HG02885 (cell line): ENCODE data around the gene DCAF12L1.

ENCODE experiments used
- ATAC-seq: cut with Tn5 transposase; IDR thresholded peaks from one replicate; pipeline ENCODE4 v1.9.1; 2021; ENCODE audit warnings: mild to moderate bottlenecking; ENCODE audit not compliant: unreplicated experiment, poor library complexity

DCAF12L1 gene

DNA sequence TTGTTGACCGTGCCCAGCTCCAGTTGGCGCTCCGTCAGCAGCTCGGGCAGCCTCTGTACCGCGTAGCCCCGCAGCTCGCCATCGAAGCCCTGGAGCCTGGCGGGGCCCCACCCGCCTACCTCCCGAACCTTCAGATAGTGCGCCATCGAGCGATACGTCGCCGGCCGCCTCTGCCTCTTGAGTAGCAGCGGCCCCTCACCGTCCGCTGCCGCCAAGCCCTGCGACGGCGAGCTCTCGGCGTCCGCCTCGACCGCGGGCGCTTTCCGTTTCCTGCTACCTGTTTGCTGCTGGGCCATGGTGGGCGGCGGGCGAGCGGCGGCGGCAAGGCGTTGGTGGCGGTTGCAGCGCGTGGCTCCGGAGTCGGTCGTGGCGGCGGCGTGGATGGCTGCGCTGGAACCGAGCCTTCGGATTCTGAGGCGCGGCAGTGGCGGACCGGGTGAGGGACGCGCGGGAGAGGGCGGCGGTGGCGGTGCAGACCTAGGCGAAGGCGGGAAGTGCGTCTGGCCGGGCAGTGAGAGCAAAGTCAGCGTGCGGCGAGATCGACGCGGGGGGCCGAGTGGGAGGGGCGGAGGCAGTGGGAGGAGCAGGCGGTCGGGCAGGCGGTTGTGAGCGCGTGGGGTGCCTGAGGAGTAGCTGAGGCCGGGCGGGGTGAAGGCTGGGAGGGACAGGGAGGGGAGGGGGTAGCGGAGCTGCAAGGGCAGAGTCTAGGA is at the start of gene DCAF12L1:
Gene DCAF12L1 (minus strand): TSS at position 502 of the 710 bp plus-strand sequence. CDS start 206 bp downstream, at position 296.
- ATAC-seq = no peak

DNA sequence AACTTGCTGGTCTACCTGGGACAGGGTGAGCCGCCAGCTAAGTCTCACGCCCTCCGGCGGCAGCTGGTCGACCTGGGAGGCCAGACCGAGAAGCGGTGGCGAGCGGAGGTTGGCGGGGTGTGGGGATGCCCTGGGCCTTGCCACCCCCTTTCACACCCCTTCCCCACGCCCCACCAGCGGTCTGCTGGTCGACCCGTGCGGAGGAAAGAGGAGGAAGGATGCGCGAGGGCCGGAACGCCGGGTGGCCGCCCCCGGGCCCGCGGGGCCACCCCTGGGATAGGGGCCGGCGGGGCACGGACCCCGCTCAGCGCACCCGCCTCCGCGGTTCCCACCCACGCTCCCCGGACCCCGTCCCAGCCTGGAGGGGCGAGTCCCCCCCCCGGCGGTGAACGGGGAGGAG is 28.3 kb upstream of the DCAF12L1 start:
- no peak for ATAC-seq

DNA sequence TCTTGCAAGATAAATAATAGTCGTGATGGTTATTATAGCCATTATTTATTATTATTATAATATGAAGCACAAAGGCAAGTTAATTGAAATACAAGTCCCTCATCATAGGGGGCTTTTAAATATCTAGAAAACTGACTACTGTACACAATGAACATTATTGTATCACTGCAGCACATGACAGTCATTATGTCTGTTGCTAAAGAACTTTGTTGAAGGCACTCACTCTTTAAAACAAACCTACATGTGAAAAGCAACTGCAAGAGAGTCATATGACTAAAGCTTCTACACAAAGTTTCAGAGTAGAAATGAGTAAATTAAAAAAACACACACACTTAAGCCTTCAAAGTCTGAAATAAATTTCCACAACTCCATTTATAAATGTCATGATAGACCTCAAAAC is 23.3 kb upstream of the DCAF12L1 start:
- no peak for ATAC-seq

DNA sequence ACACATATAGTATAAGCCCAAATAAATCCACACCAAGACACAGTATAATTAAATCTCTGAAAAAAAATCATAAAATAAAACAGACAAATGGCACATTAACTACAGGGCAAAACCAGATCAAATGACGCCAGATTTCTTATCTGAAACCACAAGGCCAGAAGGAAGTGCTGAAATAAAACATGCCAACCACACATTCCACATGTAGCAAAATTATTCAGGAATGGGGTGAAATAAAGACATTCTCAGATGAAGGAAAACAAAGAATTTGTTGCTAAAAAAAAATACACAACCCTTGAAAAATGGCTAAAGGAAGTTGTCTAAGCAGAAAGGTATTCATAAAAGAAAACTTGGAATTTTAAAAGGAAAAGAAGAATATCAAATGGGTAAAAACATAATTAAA is 4.5 kb upstream of the DCAF12L1 start:
- ATAC-seq = no peak

DNA sequence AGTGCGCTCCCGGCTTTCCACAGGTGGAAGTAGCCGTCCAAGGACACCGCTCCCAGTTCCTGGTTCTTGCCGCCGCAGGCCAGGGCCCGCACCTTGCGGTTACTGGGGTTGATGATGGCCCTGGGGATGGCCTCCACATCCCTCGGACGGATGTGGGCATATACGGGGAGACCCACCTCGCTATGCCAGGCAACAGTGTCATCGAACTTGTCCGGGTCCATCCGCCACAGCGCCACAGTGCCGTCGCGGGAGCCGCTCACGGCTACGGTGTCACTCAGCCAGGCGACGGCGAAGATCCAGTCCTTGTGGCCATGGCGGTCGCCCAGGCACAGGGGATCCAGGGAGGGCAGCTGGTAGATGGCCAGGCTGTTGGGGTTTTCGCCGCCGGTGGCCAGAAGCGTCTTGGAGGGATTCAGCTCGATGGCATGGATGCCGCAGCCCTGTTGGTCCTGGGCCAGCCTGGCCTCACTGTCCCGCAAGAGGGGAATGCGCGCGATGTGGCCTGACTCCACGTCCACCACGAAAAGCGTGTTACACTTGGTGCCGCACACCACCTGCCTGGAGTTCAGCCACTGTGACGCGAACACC is 795 bp downstream of the DCAF12L1 start:
- no peak for ATAC-seq

DNA sequence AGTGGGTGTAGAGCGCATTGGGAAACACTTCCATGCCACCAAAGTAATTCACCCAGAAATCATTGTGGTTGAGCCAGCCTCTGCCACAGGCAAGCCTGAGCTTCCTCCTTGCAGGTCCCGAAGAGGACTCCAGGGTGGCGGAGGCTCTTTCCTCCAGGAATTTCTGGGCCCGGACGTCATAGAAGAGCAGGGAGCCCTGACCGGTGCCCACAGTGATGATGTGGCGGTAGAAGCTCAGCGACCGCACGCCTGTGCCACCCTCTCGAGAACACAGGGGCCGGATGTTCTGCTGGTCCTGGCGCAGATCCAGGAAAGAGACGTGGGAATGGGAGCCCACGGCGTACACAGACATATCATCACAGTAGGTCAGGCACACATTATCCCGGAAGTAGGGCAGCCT is 1.3 kb downstream of the DCAF12L1 start:
- ATAC-seq = no peak

DNA sequence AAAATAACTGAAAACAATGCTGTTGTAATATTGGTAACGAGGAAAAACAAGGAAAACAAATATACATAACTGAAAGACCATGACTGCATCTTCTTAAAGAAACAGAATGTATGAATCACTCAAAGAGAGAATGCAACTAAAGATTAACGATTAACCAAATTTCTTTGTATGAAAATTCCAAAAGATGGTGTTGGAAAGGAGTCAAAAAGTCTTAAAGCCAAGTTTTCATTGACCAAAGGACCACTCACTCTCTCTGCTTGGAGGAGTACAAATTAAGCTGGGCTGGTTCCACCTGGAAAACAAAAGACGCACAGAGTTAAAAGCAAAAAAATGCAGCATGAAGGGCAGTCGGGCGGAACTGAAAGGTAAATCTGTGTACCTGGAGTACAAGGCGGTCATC is 1.8 kb downstream of the DCAF12L1 start:
- ATAC-seq = no peak

DNA sequence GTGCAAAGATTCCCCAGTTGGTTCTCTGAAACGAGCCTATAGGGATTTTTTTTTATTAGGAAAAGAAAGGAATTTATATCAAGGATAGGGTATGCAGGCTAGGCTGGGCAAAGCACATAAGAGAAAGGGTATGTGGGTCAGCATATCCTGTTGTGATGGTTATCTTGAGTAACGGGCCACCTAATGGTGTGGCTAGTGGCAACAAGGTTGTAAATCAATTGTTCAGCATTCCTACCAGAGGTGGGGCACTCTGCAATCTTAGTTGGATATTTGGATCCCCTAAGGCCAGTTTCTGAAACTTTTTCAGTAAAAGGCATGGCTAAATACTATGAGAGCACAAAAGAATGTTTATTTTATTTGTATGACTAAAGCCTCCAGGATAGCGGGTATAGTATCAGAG is 42.7 kb downstream of the DCAF12L1 start:
- no peak for ATAC-seq
